Gastroesophageal sphincter (tissue), 4 donors: Measurements from ENCODE around the gene CAMK2B. TPM values are rescaled to one million over a fixed set of nuclear protein-coding genes. Genes with fewer than 3 reads are reported as not detected.

ENCODE experiments used
- ATAC-seq: fragments of 150-250 bp; one replicate; pipeline ENCODE4 v1.9.1; 2016; ENCODE audit warnings: mild to moderate bottlenecking, moderate library complexity
- H3K27ac ChIP-seq, 4 donors: fragments of 200-600 bp; sonication (generic) in 3 of 4; 1 replicate in 3 of 4; 2 replicates in 1 of 4; pipeline ENCODE4 v1.5.1; 2016 to 2019
- H3K27me3 ChIP-seq: fragments of 200-600 bp; sonication (generic); one replicate; pipeline ENCODE4 v1.5.1; 2019
- H3K36me3 ChIP-seq, 2 donors: fragments of 200-600 bp; sonication (generic); one replicate each; pipeline ENCODE4 v1.5.1; 2019; ENCODE audit warnings: control low read depth in 1 of 2
- H3K4me1 ChIP-seq, 3 donors: fragments of 200-600 bp; sonication (generic); 1 replicate in 2 of 3; 2 replicates in 1 of 3; pipeline ENCODE4 v1.5.1; 2016 to 2019; ENCODE audit warnings: control low read depth in 2 of 3
- H3K4me3 ChIP-seq, 2 donors: fragments of 200-600 bp; sonication (generic); one replicate each; pipeline ENCODE4 v1.5.1; 2019; ENCODE audit warnings: mild to moderate bottlenecking in 1 of 2, moderate library complexity in 1 of 2
- H3K9me3 ChIP-seq, 3 donors: fragments of 200-600 bp; sonication (generic); one replicate each; pipeline ENCODE4 v1.5.1; 2017 to 2019; ENCODE audit warnings: control low read depth in 2 of 3
- EP300 ChIP-seq: sonication (generic); formaldehyde crosslinking; IDR thresholded peaks from one replicate; pipeline ENCODE4 v1.6.1; 2017; ENCODE audit warnings: antibody characterized with exemption, mild to moderate bottlenecking
- POLR2A ChIP-seq, 2 donors: fragments of 450-650 bp; IDR thresholded peaks; one replicate each; pipeline ENCODE4 v1.6.1; 2017; ENCODE audit warnings: antibody characterized with exemption in 2 of 2, mild to moderate bottlenecking in 2 of 2, moderate library complexity in 1 of 2
- POLR2AphosphoS5 ChIP-seq: sonication (generic); formaldehyde crosslinking; IDR thresholded peaks from one replicate; pipeline ENCODE4 v1.6.1; 2017; ENCODE audit warnings: antibody characterized with exemption
- WGBS, 2 donors: methylation state at CpG; one replicate each; pipeline ENCODE4 v1.1.5; 2018; ENCODE audit warnings: low coverage in 1 of 2; 5-methylcytosine and 5-hydroxymethylcytosine counted together
- total RNA-seq, 4 donors: library from RNA; depleted of rRNA; stranded (reverse); fragments of >200 nt; gene quantifications; one replicate each; pipeline ENCODE4 v1.1.0, GENCODE V29; 2016
- TF ChIP-seq, protein P1 (sequence below), 4 experiments: fragments of 200-600 bp in 2 of 4; fragments of 450-650 bp in 2 of 4; sonication (generic) in 1 of 4; IDR thresholded peaks; one replicate each; pipeline ENCODE4 v1.5.1; 2017 to 2019; ENCODE audit warnings: antibody characterized with exemption in 4 of 4, mild to moderate bottlenecking in 2 of 4, moderate library complexity in 2 of 4

CAMK2B gene
- total RNA-seq, 4 donors from 2014 or later = 0.27 to 1.5 (median 0.81) TPM

GRCh38 chr7:44194562-44195145, 130.7 kb downstream of the CAMK2B start:
- Histone ChIP-seq H3K4me3 (no peak overlapping the region), H3K36me3 (no peaks in the 10 kb centered on the region), H3K27ac (no peak overlapping the region), H3K27me3 (peaks cover 39% of the 10 kb centered on the region), H3K9me3 (no peaks in the 10 kb centered on the region), H3K4me1 (no peaks in the 10 kb centered on the region)
- WGBS, 2 donors = 83% methylated on average over 1 of the region's 3 CpGs; no CpG with 5 or more reads in 1 of the 2 donors
- TF ChIP-seq, protein P1, sequence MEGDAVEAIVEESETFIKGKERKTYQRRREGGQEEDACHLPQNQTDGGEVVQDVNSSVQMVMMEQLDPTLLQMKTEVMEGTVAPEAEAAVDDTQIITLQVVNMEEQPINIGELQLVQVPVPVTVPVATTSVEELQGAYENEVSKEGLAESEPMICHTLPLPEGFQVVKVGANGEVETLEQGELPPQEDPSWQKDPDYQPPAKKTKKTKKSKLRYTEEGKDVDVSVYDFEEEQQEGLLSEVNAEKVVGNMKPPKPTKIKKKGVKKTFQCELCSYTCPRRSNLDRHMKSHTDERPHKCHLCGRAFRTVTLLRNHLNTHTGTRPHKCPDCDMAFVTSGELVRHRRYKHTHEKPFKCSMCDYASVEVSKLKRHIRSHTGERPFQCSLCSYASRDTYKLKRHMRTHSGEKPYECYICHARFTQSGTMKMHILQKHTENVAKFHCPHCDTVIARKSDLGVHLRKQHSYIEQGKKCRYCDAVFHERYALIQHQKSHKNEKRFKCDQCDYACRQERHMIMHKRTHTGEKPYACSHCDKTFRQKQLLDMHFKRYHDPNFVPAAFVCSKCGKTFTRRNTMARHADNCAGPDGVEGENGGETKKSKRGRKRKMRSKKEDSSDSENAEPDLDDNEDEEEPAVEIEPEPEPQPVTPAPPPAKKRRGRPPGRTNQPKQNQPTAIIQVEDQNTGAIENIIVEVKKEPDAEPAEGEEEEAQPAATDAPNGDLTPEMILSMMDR (IDR thresholded peaks at IDR 0.05) = no peak
- no peak for TF ChIP-seq EP300
- no peak for TF ChIP-seq POLR2A (IDR thresholded peaks at IDR 0.05)
- TF ChIP-seq POLR2AphosphoS5 = no peak
- ATAC-seq = no peak

DNA sequence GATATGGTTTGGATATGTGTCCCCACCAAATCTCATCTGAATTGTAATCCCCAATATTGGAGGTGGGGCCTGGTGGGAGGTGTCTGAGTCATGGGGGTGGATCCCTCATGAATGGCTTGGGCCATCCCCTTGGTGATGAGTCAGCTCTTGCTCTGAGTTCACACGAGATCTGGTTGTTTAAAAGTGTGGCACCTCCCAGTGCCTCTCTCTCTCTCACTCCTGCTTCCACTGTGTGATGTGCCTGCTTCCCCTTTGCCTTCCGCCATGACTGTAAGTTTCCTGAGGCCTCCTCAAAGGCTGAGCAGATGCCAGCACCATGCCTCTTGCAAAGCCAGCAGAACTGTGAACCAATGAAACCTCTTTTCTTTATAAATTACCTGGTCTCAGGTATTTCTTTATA, 131.3 kb downstream of the CAMK2B start:
- Histone ChIP-seq H3K36me3 (no peaks in the 10 kb centered on the region), H3K4me3 (no peak overlapping the region), H3K4me1 (no peaks in the 10 kb centered on the region), H3K27me3 (peaks cover 44% of the 10 kb centered on the region), H3K9me3 (no peaks in the 10 kb centered on the region), H3K27ac (no peak overlapping the region)
- ATAC-seq = no peak
- WGBS, 2 donors = 51% methylated on average over 2 of the region's 2 CpGs; no CpG with 5 or more reads in 1 of the 2 donors
- TF ChIP-seq, protein P1 (IDR thresholded peaks at IDR 0.05) = no peak

GRCh38 chr7:44193011-44193802, 132.2 kb downstream of the CAMK2B start:
- TF ChIP-seq EP300 (no peak), POLR2A (IDR thresholded peaks at IDR 0.05) (no peak), POLR2AphosphoS5 (no peak)
- TF ChIP-seq, protein P1 (IDR thresholded peaks at IDR 0.05) = no peak
- no peak for ATAC-seq
- no peaks in the 10 kb centered on the region for H3K9me3 ChIP-seq
- no peak overlapping the region for H3K27ac ChIP-seq
- H3K4me1 ChIP-seq = no peaks in the 10 kb centered on the region
- 81 to 94% methylated on average over 2 to 6 of the region's 7 CpGs for WGBS, 2 donors
- H3K36me3 ChIP-seq = no peaks in the 10 kb centered on the region
- H3K4me3 ChIP-seq = no peak overlapping the region
- peaks cover 44% of the 10 kb centered on the region for H3K27me3 ChIP-seq

GRCh38 chr7:44191171-44191570, 134.2 kb downstream of the CAMK2B start:
- Histone ChIP-seq H3K36me3 (no peaks in the 10 kb centered on the region), H3K9me3 (no peaks in the 10 kb centered on the region), H3K4me3 (no peak overlapping the region), H3K27ac (no peak overlapping the region), H3K27me3 (peaks cover 35% of the 10 kb centered on the region), H3K4me1 (no peaks in the 10 kb centered on the region)
- WGBS, 2 donors = 84 to 86% methylated on average over 4 to 5 of the region's 5 CpGs
- no peak for ATAC-seq
- TF ChIP-seq POLR2AphosphoS5 (no peak), POLR2A (IDR thresholded peaks at IDR 0.05) (no peak), EP300 (no peak)
- TF ChIP-seq, protein P1 (IDR thresholded peaks at IDR 0.05) = no peak
